Activated CD4-positive, CD25-positive, alpha-beta regulatory T cell treated with anti-CD3 and anti-CD28 coated beads, Interleukin-2, amount 50 U/mL, for 72 hours (primary cell): Measurements from ENCODE around the gene VPS39.

ENCODE experiments used
- DNase-seq: peaks from one replicate; pipeline ENCODE4 v3.0.0; 2021

VPS39 gene

DNA sequence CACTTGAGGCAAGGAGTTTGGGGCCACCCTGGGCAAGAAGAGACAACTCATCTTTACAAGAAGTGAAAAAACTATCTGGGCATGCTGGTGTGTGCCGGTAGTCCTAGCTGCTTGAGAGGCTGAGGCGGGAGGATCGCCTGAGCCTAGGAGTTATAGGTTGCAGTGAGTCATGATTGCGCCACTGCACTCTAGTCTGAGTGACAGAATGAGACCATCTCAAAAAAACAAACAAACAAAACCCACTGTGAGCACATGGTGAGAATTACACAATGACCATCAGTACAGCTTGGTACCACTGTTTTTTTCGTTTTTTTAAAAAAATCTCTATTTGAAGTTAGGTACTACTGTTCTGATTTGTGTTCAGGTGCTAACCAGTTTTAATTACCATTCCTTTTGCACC, 13.6 kb downstream of the VPS39 start:
- no peak for DNase-seq

DNA sequence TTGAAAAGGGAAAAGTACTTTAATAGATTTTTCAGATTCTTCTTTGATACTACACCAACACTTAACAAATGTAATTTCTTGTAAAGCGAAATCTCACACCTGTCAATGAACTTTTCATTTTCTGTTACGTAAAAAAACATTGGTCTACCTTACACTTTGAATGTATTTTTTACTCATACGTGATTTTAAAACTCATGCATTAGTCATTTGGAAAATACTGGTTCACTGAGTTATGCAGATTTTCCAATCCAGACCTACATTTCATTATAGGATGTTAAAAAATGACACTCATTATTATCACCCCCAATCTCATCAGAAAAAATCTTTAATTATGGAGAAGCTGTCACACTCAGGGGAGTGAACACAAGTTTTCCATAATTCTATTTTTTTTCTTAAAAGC, 14.7 kb downstream of the VPS39 start:
- DNase-seq, result no peak

DNA sequence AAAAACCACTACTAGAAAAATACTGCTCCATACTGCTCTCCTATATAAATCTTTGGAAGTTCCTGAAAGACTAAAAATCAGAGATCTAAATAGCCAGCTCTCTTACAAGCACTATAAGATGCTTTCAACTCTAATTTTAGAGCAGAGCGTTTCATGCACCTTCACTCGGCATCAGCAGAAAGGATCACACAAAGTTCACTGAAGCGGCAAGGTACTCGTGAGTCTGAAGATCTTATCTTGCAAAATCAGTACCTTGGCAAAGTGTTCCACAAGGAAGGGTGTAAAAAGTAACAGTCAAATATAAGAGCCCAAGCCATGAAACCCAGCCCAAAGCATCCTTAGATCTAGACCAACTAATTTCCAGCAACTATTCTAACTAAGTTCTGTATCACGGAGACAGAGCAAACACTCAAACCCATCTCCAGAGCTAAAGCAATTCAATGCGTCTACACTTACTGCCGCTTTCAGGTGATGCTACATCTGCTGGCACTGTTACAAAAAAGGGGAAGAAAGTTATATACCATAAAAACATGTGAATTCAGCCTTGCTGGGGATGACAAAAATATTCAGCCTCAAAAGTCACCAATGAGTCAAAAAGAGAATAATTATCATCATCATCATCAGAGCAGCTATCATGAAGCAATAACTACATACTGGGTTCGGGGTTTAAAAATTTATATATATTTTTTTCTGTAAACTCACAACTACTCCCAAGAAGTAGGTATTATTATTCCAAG, 16.3 kb downstream of the VPS39 start:
- no peak for DNase-seq

DNA sequence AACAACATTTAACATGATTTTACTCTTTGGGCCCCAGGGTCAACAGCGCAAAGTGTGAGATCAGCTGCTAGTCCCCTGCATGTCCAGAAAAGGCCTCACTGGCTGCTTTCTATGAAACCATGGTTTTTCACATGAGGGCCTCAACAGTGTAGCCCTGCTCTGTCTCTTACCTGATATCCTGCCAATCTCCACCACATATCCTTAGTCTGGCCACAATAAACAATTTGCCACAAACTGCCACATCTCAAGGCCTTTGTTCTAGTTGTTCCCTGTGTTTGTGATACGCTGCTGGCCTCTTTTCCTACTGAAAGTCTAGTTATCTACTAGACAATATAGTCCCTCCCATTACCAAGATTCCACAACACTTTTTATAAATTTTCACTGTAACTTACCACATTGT, 17.7 kb downstream of the VPS39 start:
- no peak for DNase-seq

DNA sequence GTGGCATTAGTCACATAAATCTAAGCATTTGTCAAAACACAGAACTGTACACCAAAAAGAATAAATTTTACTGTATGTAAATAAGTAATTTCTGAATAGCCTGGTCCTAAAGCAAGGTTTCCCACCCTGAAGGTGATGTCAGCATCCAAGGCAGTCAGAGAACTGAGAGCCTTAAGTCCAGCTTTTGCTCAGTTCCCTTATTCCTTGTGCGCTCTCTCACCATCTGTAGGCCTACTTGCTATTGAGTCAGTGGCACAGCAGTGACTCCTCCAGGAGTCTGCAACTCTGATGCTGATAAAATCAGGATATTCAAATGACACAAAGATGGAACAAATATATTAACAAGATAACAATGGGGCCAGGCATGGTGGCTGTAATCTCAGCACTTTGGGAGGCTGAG, 22.3 kb downstream of the VPS39 start:
- DNase-seq, result no peak

DNA sequence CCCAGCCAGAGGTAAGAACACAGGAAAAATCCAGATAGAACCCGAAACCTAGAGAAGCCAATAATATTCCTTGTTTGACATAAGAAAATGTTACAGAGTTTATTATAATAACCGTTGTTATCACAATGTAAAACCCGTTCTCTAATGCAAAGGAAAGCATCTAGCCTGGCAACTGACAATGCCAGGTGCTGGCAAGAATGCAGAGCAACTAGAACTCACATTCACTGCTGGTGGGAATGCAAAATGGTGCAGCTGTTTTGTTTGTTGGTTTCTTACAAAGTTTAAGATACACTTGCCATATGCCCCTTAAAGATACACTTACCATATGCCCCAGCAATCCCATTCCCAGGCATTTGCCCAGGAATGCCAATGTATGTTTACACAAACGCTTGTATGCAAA, 23.4 kb downstream of the VPS39 start:
- DNase-seq, result no peak

DNA sequence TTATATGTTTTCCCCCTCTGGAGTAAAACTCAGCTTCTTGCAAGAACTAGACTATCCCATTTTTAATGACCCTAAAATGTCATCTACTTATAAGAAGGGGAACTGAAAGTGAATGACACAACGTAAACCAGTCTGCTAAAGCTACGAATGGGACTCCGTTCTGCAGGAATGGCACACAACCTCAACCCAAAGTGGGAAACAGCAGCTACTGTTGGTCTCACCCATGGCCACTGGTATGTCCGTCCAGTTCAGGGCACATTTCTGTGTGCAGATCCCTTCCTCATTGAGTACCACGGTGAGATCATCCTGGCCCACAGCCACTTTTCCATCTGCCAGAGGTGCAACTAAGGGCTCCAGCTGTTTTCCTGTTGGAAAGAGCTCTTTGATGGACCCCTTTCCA, 23.8 kb downstream of the VPS39 start:
- DNase-seq, result no peak

DNA sequence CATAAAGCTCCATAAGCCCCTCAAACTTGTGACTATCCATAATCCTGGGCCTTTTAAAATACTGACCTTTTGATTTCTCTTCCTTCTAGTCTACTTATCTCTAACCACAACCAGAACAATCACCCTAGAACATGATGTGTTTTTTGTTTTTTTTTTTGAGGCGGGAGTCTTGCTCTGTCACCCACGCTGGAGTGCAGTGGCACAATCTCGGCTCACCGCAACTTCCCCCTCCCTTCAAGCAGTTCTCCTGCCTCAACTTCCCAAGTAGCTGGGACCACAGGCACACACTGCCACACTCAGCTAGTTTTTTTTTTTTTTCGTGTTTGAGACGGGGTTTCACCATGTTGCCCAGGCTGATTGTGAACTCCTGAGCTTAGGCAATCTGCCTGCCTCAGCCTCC, 25.1 kb downstream of the VPS39 start:
- no peak for DNase-seq

DNA sequence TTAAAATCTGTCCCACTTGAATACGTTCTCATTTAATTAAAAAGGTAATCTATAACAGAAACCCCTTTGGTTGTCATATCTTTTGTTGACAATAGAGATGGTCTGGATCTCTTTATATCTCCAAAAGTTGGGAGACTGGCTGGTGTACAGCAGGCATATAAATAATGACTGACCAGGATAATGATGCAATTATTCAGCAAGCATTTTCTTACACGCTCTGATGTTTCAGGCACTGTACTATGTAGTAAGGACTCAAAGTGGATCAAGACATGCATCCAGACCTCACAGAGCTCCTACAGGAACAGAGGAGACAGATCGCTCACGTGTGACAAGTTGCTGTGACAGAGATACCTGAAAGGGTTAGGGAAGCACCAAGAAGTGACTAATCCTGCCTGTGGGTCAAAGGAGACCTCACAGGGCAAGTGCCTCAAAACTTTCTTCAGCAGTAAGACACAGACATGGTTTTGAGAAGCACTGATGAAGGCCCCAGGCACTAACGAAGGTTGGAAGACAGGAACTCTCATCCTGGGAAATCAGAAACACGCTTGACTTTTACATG, 25.7 kb downstream of the VPS39 start:
- no peak for DNase-seq

DNA sequence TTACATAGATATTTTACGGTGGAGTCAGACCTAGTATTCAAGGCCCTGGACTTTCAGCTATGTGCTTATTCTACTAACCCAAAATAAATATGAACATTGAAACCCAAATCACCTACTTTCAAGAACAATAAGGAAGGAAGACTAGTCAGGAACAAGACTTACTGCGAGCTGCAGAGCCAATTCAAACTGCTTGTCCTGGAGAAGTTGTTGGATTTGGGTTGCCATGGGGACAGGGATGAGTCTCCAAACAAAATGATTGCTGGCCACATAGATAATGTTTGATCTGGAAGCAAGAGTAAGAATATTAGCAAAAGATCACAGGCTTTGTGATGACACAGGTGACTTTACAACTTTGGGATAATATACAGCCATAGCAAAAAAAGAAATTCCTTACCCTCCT, 30.0 kb downstream of the VPS39 start:
- no peak for DNase-seq

DNA sequence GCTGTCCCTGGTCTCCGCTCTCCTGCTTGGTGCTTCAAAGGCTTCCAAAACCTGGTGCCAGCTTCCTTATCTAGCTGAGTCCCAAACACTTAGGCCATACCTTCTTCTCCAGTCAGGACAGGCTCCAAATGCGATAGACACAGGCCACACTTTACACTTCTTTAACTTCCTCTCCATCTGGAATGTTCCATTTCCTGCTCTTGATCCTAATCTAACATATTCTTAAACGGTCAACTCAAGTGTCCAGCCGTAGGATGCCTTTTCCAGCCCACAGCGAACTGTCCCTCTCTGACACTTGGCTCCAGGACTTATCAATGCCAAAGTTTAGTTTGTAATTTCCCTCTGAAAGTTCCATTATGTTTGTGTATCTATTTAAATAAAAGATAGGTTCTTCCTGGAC, 32.4 kb downstream of the VPS39 start:
- no peak for DNase-seq

DNA sequence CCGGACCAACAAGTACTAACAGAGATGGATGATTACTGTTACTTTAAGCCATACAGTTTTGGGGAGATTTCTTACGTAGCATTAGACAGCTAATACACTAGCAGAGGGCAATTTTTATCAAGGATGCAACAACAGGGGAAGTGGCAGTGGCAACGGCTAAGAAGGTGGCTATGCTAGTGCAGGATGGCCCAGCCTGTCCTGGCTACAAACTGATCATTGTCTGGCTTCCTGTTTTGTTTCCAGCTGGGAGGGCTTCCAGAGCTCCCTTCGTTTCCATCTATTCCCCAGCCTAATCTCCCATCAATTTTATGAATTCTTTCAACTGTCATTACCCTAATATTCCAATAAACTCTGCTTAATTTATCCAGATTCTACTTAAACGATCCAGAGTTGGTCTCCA, 35.6 kb downstream of the VPS39 start:
- no peak for DNase-seq

DNA sequence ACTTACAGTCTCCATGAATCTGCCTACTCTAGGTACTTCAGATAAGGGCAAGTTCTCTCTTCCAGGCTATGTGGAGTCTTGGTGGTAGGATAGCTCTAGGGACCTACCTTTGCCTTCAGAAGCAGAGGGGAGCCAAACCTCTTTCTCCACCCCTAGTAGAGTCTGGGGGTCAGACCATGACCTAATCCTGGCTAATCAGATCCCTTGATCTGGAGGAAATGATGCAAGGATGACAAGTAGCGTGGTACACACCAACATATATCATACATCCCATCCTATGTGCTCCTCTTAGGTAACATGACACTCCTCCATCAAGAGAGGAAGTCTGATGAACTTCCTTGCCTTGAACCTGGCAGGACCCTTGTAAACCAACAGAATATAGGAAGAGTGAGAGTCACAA, 36.3 kb downstream of the VPS39 start:
- no peak for DNase-seq

DNA sequence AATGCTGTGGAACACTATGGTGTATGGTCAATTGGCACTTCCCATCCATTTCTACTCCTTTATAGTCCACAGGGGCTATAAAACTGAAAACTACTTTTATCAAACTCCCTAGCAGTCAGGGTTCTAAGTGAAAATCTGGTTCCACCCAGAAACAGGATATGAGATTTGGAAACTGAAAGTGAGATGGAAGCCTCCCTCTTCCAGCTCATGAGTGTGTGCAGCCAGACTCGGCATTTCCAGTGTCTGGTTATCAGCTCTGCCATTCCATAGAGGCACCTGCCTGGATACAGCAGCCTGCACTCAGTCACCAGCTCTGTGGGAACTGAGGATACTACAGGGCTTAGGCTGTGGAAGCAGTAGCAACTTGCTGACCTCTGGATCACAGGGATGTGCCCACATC, 37.0 kb downstream of the VPS39 start:
- no peak for DNase-seq

DNA sequence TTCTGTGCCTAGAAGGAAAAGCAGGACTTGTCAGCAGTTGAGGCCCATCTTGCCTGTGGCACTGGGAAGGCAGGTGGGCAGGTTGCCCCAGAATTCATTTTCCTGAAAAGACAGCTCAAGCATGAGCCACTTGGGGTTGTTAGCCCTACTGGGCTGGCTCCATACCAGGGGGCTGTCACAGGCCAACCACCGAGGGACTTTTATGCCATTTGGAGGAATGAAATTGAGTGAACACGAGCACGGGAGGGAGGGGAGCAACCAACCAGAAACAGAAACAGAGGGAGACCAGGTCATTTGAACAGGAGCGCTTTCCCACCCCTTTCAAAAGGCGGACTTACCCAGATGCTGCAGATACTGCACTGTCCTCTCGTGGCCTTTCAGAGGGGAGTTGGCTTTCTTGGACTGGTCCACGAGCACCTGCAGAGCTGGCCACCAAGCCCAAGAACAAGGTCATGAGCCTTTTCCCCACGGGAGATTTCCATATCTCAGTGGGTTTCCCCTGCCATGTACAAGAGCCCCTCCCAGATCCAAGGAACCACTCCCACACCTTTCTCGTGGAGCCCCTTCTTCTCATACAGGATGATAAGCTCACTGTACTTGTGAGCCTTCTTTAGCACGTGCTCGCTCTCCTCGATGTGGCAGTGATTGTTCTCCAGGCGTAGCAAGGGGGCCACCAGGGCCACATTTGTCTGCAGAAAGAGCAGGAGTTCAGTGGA, 41.7 kb downstream of the VPS39 start:
- no peak for DNase-seq

DNA sequence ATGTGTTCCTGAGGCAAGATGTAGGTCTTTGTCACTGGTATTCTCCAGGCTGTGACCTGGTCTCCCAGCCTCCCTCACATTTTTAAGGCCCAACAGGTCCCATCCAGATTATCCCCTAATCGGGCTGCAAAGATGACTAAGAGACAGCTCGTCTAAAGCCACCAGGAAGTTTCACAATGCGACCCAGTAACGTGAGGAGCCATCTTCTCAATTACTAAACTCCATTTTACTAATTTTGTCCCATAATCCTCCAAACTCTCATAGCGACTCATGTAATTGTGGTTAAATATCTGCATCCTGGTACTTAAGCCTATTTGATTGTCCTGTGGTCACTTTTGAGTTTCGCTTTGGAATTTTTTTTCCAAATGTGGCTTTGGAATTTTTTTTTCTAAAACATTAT, 43.0 kb downstream of the VPS39 start:
- no peak for DNase-seq

DNA sequence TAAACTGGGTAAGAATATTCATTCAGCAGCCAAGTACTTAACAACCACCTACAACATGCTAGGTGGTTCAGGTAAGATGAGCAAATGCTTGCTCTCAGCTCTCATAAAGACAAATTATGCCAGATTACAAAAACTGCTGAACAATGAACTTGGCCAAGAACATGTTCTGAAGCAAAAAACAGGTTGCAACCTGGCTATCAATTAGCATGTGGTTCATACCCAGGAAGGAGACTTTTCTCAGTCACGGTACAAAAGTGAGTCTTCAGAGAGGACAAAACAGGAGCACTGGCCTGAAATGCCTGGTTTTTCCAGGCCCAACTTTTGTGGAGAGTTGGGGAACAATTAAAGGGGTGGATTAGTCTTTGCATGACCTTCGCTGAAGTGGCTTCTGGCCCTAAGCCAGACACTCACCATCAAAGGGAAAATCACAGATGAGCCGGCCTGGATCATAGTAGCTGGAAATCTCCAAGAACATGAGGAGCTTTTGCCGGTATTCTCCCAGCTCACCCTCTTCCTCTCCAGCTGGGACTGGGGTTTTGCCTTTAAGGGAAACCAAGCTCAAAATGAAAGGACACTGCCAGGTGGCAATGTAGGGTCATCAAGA, 44.1 kb downstream of the VPS39 start:
- DNase-seq, result no peak

DNA sequence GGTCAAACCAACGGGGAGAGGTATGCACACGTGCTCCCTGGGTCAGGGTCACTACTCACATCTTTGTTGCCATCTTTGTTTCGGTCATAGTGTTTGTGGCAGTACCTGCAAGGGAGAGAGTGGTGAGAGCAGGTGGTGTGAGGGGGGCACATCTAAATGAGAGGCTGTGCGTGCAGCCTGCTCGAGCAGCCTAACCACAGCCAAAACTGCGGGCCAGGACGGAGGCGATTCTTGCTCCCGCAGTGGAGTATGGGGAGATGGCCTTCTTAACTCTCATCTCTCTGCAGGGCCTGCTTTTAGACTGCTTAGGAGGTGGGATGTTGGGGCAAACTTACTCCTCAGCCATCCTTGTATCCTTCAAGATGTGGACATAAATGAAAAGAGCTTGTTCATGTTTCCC, 44.8 kb downstream of the VPS39 start:
- DNase-seq, result no peak

DNA sequence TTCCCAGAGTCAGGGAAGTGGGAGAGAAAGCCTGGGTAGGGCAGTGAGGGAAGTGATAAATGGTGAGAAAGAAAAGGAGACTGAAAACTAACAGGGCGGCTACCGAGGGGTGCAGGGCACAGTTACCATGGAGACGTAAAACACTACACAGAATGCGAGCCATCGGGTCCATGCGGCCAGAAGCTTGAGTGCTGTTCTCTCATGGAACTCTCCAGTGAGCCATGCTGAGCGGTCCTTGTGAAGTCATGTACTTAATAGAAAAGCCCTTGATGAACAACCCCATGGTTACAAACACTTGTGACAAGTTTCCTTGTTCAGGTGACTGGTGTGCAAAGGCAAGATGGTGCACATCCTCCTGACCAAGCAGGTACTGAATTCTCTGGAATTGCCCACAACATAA, 48.0 kb downstream of the VPS39 start:
- DNase-seq, result no peak

DNA sequence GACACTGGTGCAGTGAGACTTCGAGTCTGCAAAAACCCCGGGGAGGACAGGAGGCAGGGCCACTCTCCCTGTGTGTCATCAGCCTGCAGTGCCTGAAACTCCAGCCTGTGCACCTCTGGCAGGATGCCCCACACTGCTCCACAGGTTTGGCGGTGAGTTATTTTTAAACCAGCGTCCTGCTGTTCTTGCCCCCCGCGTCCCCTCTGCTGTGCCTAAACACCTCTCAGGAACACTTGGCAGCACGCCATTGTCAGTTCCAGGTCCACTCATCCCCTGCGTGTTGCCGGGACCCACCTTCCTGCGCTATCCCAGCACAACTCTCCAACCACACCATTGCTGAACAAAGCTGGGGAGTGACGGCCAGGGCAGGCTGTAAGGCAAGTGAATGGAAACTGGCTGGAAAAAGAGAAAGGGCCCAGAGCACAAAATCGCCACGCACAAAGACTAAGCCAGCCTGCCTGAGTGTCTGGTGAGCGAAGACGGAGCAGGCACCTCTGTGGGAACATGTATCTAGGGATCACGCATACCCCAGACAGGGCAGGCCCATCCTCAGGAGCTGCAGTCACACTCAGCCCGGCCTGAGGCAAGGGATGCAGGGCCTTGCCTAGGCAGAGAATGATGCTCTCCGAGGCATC, 48.6 kb downstream of the VPS39 start:
- no peak for DNase-seq

DNA sequence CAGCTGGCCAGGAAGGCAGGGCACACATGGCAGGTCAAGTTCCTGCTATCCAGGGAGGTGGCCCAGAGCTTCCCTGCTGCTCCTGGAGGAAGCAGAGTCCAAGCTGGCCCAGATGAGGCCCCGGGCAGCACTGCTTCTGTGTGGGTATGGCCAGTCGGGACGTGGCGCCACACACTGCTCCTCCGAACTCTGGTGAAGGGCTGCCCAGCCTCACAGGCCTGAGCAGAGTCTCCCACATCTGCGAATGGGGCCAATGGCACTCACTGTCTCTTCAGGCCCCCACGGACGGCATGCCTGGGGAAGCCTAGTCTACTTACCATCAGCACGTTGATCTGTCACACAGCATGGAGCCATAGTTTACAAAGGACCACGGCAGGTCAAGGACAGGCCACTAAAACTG, 49.2 kb downstream of the VPS39 start:
- no peak for DNase-seq

DNA sequence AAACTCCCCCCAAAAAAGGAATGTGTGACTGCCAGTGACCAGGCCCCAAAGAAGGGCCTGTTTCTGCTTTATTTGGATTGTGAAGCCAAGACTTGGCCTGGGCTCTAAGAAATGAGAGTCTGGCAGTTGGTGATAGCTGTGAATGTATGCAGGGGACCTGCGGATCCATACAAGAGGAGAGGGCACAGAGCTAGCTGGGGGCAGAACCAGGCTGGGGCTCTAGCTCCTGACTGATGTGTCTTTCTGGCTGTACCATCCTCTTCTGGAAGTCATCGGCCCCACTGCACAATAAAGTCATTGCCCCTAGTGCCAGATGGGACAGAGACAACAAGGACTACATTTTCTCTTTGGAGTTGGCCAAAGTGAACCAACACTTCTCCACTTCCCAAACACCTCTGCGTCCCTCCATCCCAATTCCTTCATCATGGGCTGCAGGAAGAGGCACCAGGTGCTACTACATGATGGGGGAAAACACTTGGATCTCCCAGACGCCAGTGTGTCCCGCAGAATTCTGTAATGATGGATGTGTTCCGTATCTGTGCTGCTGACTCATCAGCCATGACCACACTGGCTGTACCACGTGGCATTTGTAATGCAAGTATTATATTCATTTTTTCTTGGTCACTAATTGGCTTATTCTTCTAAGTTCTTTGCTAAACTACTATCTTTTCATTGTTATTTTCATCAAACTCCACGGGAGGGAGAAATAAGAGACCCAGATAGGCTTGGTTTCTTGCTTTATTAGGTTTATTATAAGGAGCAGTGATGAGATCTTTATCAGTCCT, 49.9 kb downstream of the VPS39 start:
- DNase-seq, result no peak

DNA sequence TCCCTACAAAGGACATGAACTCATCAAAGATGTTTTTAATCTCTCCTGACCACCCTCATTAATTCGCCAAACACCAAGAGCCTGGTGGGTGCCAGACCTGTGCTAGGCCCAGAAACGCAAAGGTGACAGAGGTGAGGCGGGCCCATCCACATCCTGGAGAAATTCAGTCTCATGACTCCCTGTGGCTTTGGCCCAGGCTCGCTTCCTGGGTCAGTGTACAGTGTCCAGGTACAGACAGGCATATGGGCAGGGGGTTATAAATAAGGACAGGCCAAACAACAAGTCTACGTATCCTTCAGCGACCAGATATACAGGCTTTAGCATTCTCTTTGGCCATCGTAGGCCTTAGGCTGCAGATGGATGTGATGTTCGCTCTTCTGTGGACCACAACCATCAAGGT, 50.7 kb downstream of the VPS39 start:
- no peak for DNase-seq
